GM23338 (cell line): ENCODE measurements around the gene SLC66A1. TPM values are rescaled to one million over a fixed set of nuclear protein-coding genes. Genes with fewer than 3 reads are reported as not detected.

Source experiments
- ATAC-seq: fragments of 200-7000 bp; cut with Tn5 transposase; 3 replicates; pipeline ENCODE4 v1.9.1; 2020
- DNase-seq: peaks from one replicate; pipeline ENCODE4 v3.0.0-alpha.2; 2015; ENCODE audit warnings: low spot score
- H2AFZ ChIP-seq: fragments of 200-600 bp; sonication (generic); 2 replicates; pipeline ENCODE4 v1.8.0; 2016; ENCODE audit warnings: antibody characterized with exemption, mild to moderate bottlenecking, moderate library complexity
- H3F3A ChIP-seq: fragments of 200-600 bp; sonication (generic); replicated peaks from 2 replicates; pipeline ENCODE4 v1.8.0; 2017; ENCODE audit warnings: antibody characterized with exemption, mixed run types, low read depth
- H3K27ac ChIP-seq: fragments of 200-600 bp; sonication (generic); 2 replicates; pipeline ENCODE4 v1.6.1; 2016; ENCODE audit warnings: low read depth
- H3K27me3 ChIP-seq: fragments of 200-600 bp; sonication (generic); 2 replicates; pipeline ENCODE4 v1.8.0; 2016; ENCODE audit warnings: mild to moderate bottlenecking, mixed run types, moderate library complexity; ENCODE audit not compliant: insufficient read depth
- H3K36me3 ChIP-seq: fragments of 200-600 bp; sonication (generic); 2 replicates; pipeline ENCODE4 v1.8.0; 2016; ENCODE audit warnings: mild to moderate bottlenecking; ENCODE audit not compliant: insufficient read depth
- H3K4me1 ChIP-seq: fragments of 200-600 bp; sonication (generic); 2 replicates; pipeline ENCODE4 v1.8.0; 2016; ENCODE audit warnings: mild to moderate bottlenecking, moderate library complexity; ENCODE audit not compliant: insufficient read depth
- H3K4me2 ChIP-seq: fragments of 200-600 bp; sonication (generic); 2 replicates; pipeline ENCODE4 v1.7.1; 2017; ENCODE audit warnings: mixed run types
- H3K4me3 ChIP-seq: fragments of 200-600 bp; sonication (generic); 2 replicates; pipeline ENCODE4 v1.6.1; 2016; ENCODE audit warnings: mixed run types
- H3K79me2 ChIP-seq: fragments of 200-600 bp; sonication (generic); replicated peaks from 2 replicates; pipeline ENCODE4 v1.8.0; 2017; ENCODE audit warnings: mild to moderate bottlenecking; ENCODE audit not compliant: insufficient read depth
- H3K9me2 ChIP-seq: fragments of 200-600 bp; sonication (generic); 2 replicates; pipeline ENCODE4 v1.8.0; 2017; ENCODE audit not compliant: insufficient read depth
- H4K20me1 ChIP-seq: fragments of 200-600 bp; sonication (generic); replicated peaks from 2 replicates; pipeline ENCODE4 v1.8.0; 2017; ENCODE audit warnings: mild to moderate bottlenecking; ENCODE audit not compliant: insufficient read depth
- H3K27ac Mint-ChIP-seq: 2 replicates; pipeline ENCODE4 v1.8.0; 2020; ENCODE audit warnings: inconsistent platforms, mild to moderate bottlenecking, moderate library complexity, mixed read lengths
- H3K27me3 Mint-ChIP-seq: 3 replicates; pipeline ENCODE4 v1.8.0; 2022; ENCODE audit warnings: low read depth, mild to moderate bottlenecking, moderate library complexity, mixed read lengths, inconsistent platforms; ENCODE audit not compliant: insufficient read depth, poor library complexity
- H3K36me3 Mint-ChIP-seq: 3 replicates; pipeline ENCODE4 v1.8.0; 2021; ENCODE audit warnings: low read depth, mild to moderate bottlenecking, inconsistent platforms, moderate library complexity, mixed read lengths
- H3K4me1 Mint-ChIP-seq: 3 replicates; pipeline ENCODE4 v1.8.0; 2020; ENCODE audit warnings: mild to moderate bottlenecking, inconsistent platforms, mixed read lengths
- H3K4me3 Mint-ChIP-seq: 3 replicates; pipeline ENCODE4 v1.8.0; 2021; ENCODE audit warnings: moderate library complexity, mild to moderate bottlenecking, inconsistent platforms, mixed read lengths
- H3K9me3 Mint-ChIP-seq: 3 replicates; pipeline ENCODE4 v1.8.0; 2020; ENCODE audit warnings: moderate library complexity, mild to moderate bottlenecking, inconsistent platforms, mixed read lengths
- CREB1 ChIP-seq: fragments of 250-450 bp; sonication (Bioruptor Pico); IDR thresholded peaks from 2 replicates; pipeline ENCODE4 v1.5.0; 2020; ENCODE audit warnings: low read depth, mild to moderate bottlenecking, moderate library complexity
- EZH2 ChIP-seq: fragments of 200-600 bp; sonication (generic); IDR thresholded peaks from one replicate; pipeline ENCODE4 v1.8.0; 2017; ENCODE audit warnings: antibody characterized with exemption, mild to moderate bottlenecking, low read depth; ENCODE audit not compliant: unreplicated experiment
- EZH2phosphoT487 ChIP-seq: fragments of 200-600 bp; sonication (generic); IDR thresholded peaks from one replicate; pipeline ENCODE4 v1.8.1; 2018; ENCODE audit warnings: antibody characterized with exemption; ENCODE audit not compliant: unreplicated experiment
- POLR2AphosphoS5 ChIP-seq: IDR thresholded peaks from 2 replicates; pipeline ENCODE4 v1.6.1; 2016; ENCODE audit warnings: antibody characterized with exemption, low read depth
- STAT1 ChIP-seq: IDR thresholded peaks from one replicate; pipeline ENCODE4 v1.6.1; 2016; ENCODE audit warnings: antibody characterized with exemption; ENCODE audit not compliant: unreplicated experiment
- ZNF331 ChIP-seq: fragments of 250-450 bp; sonication (Bioruptor Pico); IDR thresholded peaks from 2 replicates; pipeline ENCODE4 v1.5.0; 2020; ENCODE audit warnings: low read depth, mild to moderate bottlenecking, moderate library complexity
- polyA plus RNA-seq: library from polyadenylated mRNA; unstranded; fragments of >200 nt; fragmentation: Nextera tagmentation; extraction: Ambion mirVana; gene quantifications from 2 replicates; pipeline ENCODE4 v1.2.1, GENCODE V29; 2016
- total RNA-seq: library from RNA; depleted of rRNA; stranded (reverse); fragments of >200 nt; shearing (Covaris generic); gene quantifications from 2 replicates; pipeline ENCODE4 v1.2.3, GENCODE V29; 2014
- TF ChIP-seq, protein P1 (sequence below): fragments of 250-450 bp; sonication (Bioruptor Pico); IDR thresholded peaks from 2 replicates; pipeline ENCODE4 v1.5.0; 2020; ENCODE audit warnings: mild to moderate bottlenecking, moderate library complexity
- TF ChIP-seq, protein P2 (sequence below), 2 experiments: fragments of 200-600 bp in 1 of 2; sonication (generic) in 1 of 2; conservative IDR thresholded peaks; 2 replicates each; pipeline versions ENCODE4 v1.5.1 to v1.6.1; 2016 to 2017; ENCODE audit warnings: antibody characterized with exemption in 2 of 2, low read depth in 2 of 2, mild to moderate bottlenecking in 2 of 2, moderate library complexity in 1 of 2

SLC66A1 gene
- total and polyA plus RNA-seq, 2 experiments from 2014 or later: 6.9 to 19.7 TPM

DNA sequence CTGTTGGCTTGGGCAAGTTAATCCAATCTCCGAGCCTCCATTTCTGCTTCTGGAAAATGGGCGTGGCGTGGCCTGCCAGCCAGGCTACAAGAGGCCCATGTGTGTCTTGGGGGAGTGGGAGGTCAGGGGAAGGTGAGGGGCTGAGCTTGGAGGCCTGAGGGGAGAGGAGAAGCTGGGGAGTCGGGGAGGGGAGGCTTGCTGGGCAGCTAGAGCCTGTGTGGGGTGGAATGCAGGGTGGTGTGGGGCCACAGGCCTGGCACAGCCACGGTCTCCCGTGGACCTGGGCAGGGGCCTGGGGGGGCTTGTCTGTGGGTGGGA, 14.6 kb downstream of the SLC66A1 start (continued):
- TF ChIP-seq, protein P1, sequence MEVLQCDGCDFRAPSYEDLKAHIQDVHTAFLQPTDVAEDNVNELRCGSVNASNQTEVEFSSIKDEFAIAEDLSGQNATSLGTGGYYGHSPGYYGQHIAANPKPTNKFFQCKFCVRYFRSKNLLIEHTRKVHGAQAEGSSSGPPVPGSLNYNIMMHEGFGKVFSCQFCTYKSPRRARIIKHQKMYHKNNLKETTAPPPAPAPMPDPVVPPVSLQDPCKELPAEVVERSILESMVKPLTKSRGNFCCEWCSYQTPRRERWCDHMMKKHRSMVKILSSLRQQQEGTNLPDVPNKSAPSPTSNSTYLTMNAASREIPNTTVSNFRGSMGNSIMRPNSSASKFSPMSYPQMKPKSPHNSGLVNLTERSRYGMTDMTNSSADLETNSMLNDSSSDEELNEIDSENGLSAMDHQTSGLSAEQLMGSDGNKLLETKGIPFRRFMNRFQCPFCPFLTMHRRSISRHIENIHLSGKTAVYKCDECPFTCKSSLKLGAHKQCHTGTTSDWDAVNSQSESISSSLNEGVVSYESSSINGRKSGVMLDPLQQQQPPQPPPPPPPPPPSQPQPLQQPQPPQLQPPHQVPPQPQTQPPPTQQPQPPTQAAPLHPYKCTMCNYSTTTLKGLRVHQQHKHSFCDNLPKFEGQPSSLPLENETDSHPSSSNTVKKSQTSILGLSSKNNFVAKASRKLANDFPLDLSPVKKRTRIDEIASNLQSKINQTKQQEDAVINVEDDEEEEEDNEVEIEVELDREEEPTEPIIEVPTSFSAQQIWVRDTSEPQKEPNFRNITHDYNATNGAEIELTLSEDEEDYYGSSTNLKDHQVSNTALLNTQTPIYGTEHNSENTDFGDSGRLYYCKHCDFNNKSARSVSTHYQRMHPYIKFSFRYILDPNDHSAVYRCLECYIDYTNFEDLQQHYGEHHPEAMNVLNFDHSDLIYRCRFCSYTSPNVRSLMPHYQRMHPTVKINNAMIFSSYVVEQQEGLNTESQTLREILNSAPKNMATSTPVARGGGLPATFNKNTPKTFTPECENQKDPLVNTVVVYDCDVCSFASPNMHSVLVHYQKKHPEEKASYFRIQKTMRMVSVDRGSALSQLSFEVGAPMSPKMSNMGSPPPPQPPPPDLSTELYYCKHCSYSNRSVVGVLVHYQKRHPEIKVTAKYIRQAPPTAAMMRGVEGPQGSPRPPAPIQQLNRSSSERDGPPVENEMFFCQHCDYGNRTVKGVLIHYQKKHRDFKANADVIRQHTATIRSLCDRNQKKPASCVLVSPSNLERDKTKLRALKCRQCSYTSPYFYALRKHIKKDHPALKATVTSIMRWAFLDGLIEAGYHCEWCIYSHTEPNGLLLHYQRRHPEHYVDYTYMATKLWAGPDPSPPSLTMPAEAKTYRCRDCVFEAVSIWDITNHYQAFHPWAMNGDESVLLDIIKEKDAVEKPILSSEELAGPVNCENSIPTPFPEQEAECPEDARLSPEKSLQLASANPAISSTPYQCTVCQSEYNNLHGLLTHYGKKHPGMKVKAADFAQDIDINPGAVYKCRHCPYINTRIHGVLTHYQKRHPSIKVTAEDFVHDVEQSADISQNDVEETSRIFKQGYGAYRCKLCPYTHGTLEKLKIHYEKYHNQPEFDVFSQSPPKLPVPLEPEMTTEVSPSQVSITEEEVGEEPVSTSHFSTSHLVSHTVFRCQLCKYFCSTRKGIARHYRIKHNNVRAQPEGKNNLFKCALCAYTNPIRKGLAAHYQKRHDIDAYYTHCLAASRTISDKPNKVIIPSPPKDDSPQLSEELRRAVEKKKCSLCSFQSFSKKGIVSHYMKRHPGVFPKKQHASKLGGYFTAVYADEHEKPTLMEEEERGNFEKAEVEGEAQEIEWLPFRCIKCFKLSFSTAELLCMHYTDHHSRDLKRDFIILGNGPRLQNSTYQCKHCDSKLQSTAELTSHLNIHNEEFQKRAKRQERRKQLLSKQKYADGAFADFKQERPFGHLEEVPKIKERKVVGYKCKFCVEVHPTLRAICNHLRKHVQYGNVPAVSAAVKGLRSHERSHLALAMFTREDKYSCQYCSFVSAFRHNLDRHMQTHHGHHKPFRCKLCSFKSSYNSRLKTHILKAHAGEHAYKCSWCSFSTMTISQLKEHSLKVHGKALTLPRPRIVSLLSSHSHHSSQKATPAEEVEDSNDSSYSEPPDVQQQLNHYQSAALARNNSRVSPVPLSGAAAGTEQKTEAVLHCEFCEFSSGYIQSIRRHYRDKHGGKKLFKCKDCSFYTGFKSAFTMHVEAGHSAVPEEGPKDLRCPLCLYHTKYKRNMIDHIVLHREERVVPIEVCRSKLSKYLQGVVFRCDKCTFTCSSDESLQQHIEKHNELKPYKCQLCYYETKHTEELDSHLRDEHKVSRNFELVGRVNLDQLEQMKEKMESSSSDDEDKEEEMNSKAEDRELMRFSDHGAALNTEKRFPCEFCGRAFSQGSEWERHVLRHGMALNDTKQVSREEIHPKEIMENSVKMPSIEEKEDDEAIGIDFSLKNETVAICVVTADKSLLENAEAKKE (CRISPR knock-in tag): no peak
- TF ChIP-seq CREB1 (no peak), EZH2 (no peak), POLR2AphosphoS5 (no peak), STAT1 (no peak), ZNF331 (no peak), EZH2phosphoT487 (no peak)
- TF ChIP-seq, protein P2, sequence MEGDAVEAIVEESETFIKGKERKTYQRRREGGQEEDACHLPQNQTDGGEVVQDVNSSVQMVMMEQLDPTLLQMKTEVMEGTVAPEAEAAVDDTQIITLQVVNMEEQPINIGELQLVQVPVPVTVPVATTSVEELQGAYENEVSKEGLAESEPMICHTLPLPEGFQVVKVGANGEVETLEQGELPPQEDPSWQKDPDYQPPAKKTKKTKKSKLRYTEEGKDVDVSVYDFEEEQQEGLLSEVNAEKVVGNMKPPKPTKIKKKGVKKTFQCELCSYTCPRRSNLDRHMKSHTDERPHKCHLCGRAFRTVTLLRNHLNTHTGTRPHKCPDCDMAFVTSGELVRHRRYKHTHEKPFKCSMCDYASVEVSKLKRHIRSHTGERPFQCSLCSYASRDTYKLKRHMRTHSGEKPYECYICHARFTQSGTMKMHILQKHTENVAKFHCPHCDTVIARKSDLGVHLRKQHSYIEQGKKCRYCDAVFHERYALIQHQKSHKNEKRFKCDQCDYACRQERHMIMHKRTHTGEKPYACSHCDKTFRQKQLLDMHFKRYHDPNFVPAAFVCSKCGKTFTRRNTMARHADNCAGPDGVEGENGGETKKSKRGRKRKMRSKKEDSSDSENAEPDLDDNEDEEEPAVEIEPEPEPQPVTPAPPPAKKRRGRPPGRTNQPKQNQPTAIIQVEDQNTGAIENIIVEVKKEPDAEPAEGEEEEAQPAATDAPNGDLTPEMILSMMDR (conservative IDR thresholded peaks at IDR 0.05; ENCODE audit: low read depth in 2 of 2): no peak

GRCh38 chr1:19327301-19327700, 15.2 kb downstream of the SLC66A1 start:
- Histone ChIP-seq H3K4me1 (no peaks in the 10 kb centered on the region), H3K27me3 (no peaks in the 10 kb centered on the region), H3K79me2 (no peaks in the 10 kb centered on the region), H3K4me2 (no peak overlapping the region), H2AFZ (no peak overlapping the region), H3K4me3 (no peak overlapping the region), H3K9me2 (no peaks in the 10 kb centered on the region), H4K20me1 (no peaks in the 10 kb centered on the region; the same call in 1 of the 2 replicates), H3F3A (no peaks in the 10 kb centered on the region), H3K36me3 (no peaks in the 10 kb centered on the region), H3K27ac (no peak overlapping the region)
- Mint-ChIP-seq H3K36me3 (peaks cover 10% of the 10 kb centered on the region), H3K4me1 (no peaks in the 10 kb centered on the region), H3K27ac (no peak overlapping the region), H3K9me3 (no peaks in the 10 kb centered on the region), H3K4me3 (no peak overlapping the region), H3K27me3 (peaks cover 8% of the 10 kb centered on the region)
- DNase-seq (no peak), ATAC-seq (no peak)
- TF ChIP-seq POLR2AphosphoS5 (no peak), EZH2 (no peak), ZNF331 (no peak), EZH2phosphoT487 (no peak)
- TF ChIP-seq, protein P1 (CRISPR knock-in tag): no peak
